Calu3 (cell line): ENCODE results near the gene CD163. TPM values are rescaled to one million over a fixed set of nuclear protein-coding genes. Genes with fewer than 3 reads are reported as not detected.

Experiments
- BruUV-seq: library from RNA; stranded (reverse); fragments of 400-500 nt; replicated peaks from 2 replicates; lab custom pipeline; 2021; lab: Mats Ljungman, UMichigan
- CTCF ChIA-PET: fragments of 300-600 bp; sonication (Branson Sonifier 250); formaldehyde crosslinking; loops from one replicate; lab custom pipeline; 2022; ENCODE audit warnings: antibody characterized with exemption; lab: Charles Lee
- DNase-seq: peaks from one replicate; pipeline ENCODE4 v3.0.0; 2022
- H3K27ac Mint-ChIP-seq: one replicate; pipeline ENCODE4 v1.8.0; 2022; ENCODE audit warnings: mixed read lengths; ENCODE audit not compliant: unreplicated experiment
- H3K27me3 Mint-ChIP-seq: one replicate; pipeline ENCODE4 v1.8.0; 2022; ENCODE audit warnings: mixed read lengths; ENCODE audit not compliant: unreplicated experiment
- H3K36me3 Mint-ChIP-seq: one replicate; pipeline ENCODE4 v1.8.0; 2022; ENCODE audit warnings: mild to moderate bottlenecking, moderate library complexity, mixed read lengths; ENCODE audit not compliant: insufficient read depth, unreplicated experiment
- H3K4me1 Mint-ChIP-seq: one replicate; pipeline ENCODE4 v1.8.0; 2022; ENCODE audit warnings: mild to moderate bottlenecking, low read depth, mixed read lengths; ENCODE audit not compliant: unreplicated experiment
- H3K4me3 Mint-ChIP-seq: one replicate; pipeline ENCODE4 v1.8.0; 2022; ENCODE audit warnings: mild to moderate bottlenecking, low read depth, moderate library complexity, mixed read lengths; ENCODE audit not compliant: unreplicated experiment
- H3K9me3 Mint-ChIP-seq: one replicate; pipeline ENCODE4 v1.8.0; 2022; ENCODE audit warnings: low read depth, mixed read lengths; ENCODE audit not compliant: unreplicated experiment
- intact Hi-C: fragments of 100-400 bp; cut with micrococcal nuclease; formaldehyde crosslinking; loops from one replicate; pipeline ENCODE4 v1.10.0; 2022; ENCODE audit not compliant: unreplicated experiment
- total RNA-seq: library from RNA; stranded (reverse); gene quantifications from 2 replicates; pipeline ENCODE4 v1.2.3, GENCODE V29; 2022
- TF ChIP-seq, protein P1 (sequence below): fragments of 200-600 bp; IDR thresholded peaks from one replicate; pipeline ENCODE4 v1.8.0; 2022; ENCODE audit warnings: antibody characterized with exemption; ENCODE audit not compliant: unreplicated experiment

CD163 gene
- total RNA-seq, 1 experiment from 2014 or later = not detected

DNA sequence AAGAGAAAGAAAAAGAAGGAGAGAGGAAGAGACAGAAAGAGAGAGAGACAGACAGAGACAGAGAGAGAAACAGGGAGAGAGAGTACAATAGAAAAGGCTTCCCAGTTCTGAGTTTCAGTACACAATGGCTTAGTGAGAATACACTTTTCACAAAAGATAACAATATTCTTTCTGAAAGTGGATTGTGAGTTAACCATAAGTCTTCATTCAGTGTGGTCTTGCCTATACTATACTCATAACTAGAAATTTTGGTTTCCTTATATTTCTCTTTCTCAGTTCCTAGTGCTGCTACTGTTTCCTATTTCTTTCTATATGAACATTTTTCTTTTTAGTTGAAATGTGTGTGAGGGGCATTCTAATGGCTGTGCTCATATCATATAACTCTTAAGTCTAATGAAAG, 68.9 kb downstream of the CD163 start:
- DNase-seq = no peak
- Mint-ChIP-seq H3K36me3 (no peaks in the 10 kb centered on the region), H3K27me3 (no peaks in the 10 kb centered on the region), H3K27ac (no peak overlapping the region), H3K4me1 (peaks cover 8% of the 10 kb centered on the region), H3K9me3 (no peaks in the 10 kb centered on the region), H3K4me3 (no peak overlapping the region)
- intact Hi-C loops = no loop called here
- CTCF ChIA-PET = interaction anchor here (0.6 kb wide), 1 partner anchor 251 kb away, joined by 3 read pairs; no protein-coding TSS in a partner anchor
- TF ChIP-seq, protein P1, sequence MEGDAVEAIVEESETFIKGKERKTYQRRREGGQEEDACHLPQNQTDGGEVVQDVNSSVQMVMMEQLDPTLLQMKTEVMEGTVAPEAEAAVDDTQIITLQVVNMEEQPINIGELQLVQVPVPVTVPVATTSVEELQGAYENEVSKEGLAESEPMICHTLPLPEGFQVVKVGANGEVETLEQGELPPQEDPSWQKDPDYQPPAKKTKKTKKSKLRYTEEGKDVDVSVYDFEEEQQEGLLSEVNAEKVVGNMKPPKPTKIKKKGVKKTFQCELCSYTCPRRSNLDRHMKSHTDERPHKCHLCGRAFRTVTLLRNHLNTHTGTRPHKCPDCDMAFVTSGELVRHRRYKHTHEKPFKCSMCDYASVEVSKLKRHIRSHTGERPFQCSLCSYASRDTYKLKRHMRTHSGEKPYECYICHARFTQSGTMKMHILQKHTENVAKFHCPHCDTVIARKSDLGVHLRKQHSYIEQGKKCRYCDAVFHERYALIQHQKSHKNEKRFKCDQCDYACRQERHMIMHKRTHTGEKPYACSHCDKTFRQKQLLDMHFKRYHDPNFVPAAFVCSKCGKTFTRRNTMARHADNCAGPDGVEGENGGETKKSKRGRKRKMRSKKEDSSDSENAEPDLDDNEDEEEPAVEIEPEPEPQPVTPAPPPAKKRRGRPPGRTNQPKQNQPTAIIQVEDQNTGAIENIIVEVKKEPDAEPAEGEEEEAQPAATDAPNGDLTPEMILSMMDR = no peak
- BruUV-seq = no TSS peak

DNA sequence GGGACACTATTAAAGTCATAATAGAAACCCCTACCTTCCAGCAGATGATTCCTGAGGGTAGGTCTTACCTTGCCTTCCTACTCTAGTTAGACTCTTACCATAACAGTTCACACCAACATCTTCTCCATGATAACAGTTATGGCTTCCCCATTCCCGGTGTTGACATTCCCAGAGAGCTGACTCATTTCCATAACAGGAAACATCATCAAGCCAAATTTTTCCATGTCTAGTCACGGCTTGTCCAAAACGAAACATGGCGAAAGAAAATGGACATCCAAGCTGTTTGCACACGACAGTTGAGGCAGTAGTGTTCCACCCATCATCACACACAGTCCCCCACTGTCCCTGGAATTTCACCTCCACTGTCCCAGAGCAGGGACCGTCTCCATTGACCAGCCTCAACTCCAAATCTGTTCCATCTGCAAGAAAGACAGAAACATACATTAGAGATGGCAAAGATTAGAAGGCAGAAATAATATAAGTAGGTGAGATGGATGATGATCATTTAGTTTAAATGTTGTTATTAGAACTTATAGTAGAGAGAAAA, 70.2 kb downstream of the CD163 start:
- Mint-ChIP-seq H3K27me3 (no peaks in the 10 kb centered on the region), H3K27ac (no peak overlapping the region), H3K4me3 (no peak overlapping the region), H3K4me1 (peaks cover 8% of the 10 kb centered on the region), H3K9me3 (no peaks in the 10 kb centered on the region), H3K36me3 (no peaks in the 10 kb centered on the region)
- no TSS peak for BruUV-seq
- intact Hi-C loops = no loop called here
- TF ChIP-seq, protein P1 = no peak
- CTCF ChIA-PET = no interaction called here
- peak; percentile 5 for DNase-seq

DNA sequence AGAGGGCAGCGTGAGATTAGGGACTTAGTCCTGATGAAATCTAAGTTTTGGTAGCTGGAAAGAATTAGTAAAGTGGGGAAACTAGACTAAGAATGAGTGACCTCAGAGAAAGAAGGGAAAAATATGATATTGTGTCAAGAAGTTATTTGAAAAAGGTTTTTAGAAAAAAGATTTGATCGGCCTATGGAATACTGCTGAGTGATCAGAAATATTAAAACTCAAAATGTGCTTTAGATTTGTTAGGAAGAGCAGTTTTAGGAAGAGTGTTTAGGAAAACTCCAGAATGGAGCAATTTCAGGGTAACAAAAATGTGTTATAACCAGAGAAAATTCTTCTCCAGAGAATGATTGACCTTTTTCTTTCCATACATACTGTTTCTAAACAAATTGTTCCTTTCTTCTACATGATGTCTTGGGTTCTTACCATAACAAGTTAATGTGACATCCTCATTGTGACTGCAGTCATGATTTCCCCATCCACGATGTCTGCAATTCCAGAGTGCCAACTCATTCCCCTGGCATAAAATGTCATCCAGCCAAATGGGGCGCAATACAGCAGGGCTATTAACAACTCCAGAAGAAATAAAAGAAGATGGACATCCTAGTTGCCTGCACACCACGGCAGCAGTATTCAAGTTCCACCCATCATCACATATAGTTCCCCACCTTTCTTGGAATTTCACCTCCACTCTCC, 71.4 kb downstream of the CD163 start:
- DNase-seq = no peak
- CTCF ChIA-PET = no interaction called here
- TF ChIP-seq, protein P1 = no peak
- H3K4me3 Mint-ChIP-seq = no peak overlapping the region
- no peaks in the 10 kb centered on the region for H3K36me3 Mint-ChIP-seq
- H3K27ac Mint-ChIP-seq = no peak overlapping the region
- no peaks in the 10 kb centered on the region for H3K9me3 Mint-ChIP-seq
- H3K27me3 Mint-ChIP-seq = no peaks in the 10 kb centered on the region
- intact Hi-C loops = no loop called here
- peaks cover 8% of the 10 kb centered on the region for H3K4me1 Mint-ChIP-seq
- no TSS peak for BruUV-seq

Other genes starting within 250 kb of the CD163 start
- not detected in 2 replicates for gene ACSM4, start 199.7 kb downstream of the CD163 start, total RNA-seq
- 13.4 and 14.2 TPM in 2 replicates for gene CD163L1, start 59.6 kb downstream of the CD163 start, total RNA-seq
- gene APOBEC1, start 162.1 kb upstream of the CD163 start, total RNA-seq = 0.47 TPM in 1 of 2 replicates, not detected in the other
- gene GDF3, start 192.0 kb upstream of the CD163 start, total RNA-seq = not detected in 2 replicates
- gene DPPA3, start 207.7 kb upstream of the CD163 start, total RNA-seq = not detected in 2 replicates
- gene CLEC4C, start 243.6 kb upstream of the CD163 start, total RNA-seq = not detected in 2 replicates